HCT116 (cell line): Measurements from ENCODE around the gene CDA. TPM values are rescaled to one million over a fixed set of nuclear protein-coding genes. Genes with fewer than 3 reads are reported as not detected.

Source experiments
- ATAC-seq: fragments of 200-7000 bp; cut with Tn5 transposase; 2 replicates; pipeline ENCODE4 v1.9.1; 2020; ENCODE audit warnings: mild to moderate bottlenecking, moderate library complexity
- BruUV-seq: library from RNA; stranded (reverse); fragments of 400-500 nt; replicated peaks from 2 replicates; lab custom pipeline; 2021; lab: Mats Ljungman, UMichigan
- CTCF ChIA-PET: fragments of 300-600 bp; sonication (Branson Sonifier 250); formaldehyde crosslinking; loops from one replicate; lab custom pipeline; 2021; ENCODE audit warnings: antibody characterized with exemption; lab: Charles Lee
- POLR2A ChIA-PET: fragments of 300-600, 350-600 bp; sonication (Branson Sonifier 250); formaldehyde crosslinking; loops from one replicate; lab custom pipeline; 2021; ENCODE audit warnings: antibody characterized with exemption; lab: Charles Lee
- RAD21 ChIA-PET, 2 experiments: fragments of 300-600 bp; sonication (Branson Sonifier 250); formaldehyde crosslinking; loops; one replicate each; lab custom pipeline; 2023; ENCODE audit warnings: low total read pairs in 2 of 2; ENCODE audit not compliant: uncharacterized antibody in 2 of 2, unreplicated experiment in 2 of 2, low non-redundant PET in 1 of 2; lab: Charles Lee
- DNase-seq: peaks from one replicate; pipeline ENCODE4 v3.0.0-alpha.2; 2010; ENCODE audit warnings: low read depth, low spot score
- H2AFZ ChIP-seq: fragments of 200-600 bp; shearing (Covaris generic), sonication (generic); 2 replicates; pipeline ENCODE4 v1.6.1; 2017; ENCODE audit warnings: low read depth, mixed run types, mixed read lengths, antibody characterized with exemption, low read length; ENCODE audit not compliant: poor library complexity, severe bottlenecking
- H3K27ac ChIP-seq: 2 replicates; pipeline ENCODE4 v1.5.1; 2012; ENCODE audit warnings: low read depth, low read length
- H3K27me3 ChIP-seq: fragments of 200-600 bp; sonication (generic); 2 replicates; pipeline ENCODE4 v1.6.1; 2016; ENCODE audit warnings: mixed run types, low read length, mixed read lengths; ENCODE audit not compliant: insufficient read depth
- H3K36me3 ChIP-seq, 2 experiments: fragments of 200-500 bp in 1 of 2; fragments of 200-600 bp in 1 of 2; sonication (Bioruptor generic) in 1 of 2; sonication (generic) in 1 of 2; 2 replicates each; pipeline versions ENCODE4 v1.5.1 to v1.6.1; 2014 to 2016; ENCODE audit warnings: low read length in 2 of 2, inconsistent platforms in 1 of 2, mixed read lengths in 1 of 2, mixed run types in 1 of 2; ENCODE audit not compliant: insufficient read depth in 2 of 2, control insufficient read depth in 1 of 2
- H3K4me1 ChIP-seq, 2 experiments: fragments of 200-600 bp in 1 of 2; sonication (generic) in 1 of 2; 2 replicates each; pipeline versions ENCODE4 v1.5.1 to v1.6.1; 2012 to 2017; ENCODE audit warnings: low read length in 2 of 2, inconsistent platforms in 1 of 2, mild to moderate bottlenecking in 1 of 2, mixed read lengths in 1 of 2, mixed run types in 1 of 2, moderate library complexity in 1 of 2; ENCODE audit not compliant: insufficient read depth in 2 of 2, control insufficient read depth in 1 of 2
- H3K4me2 ChIP-seq: fragments of 200-600 bp; sonication (generic); 2 replicates; pipeline ENCODE4 v1.6.1; 2017; ENCODE audit warnings: mixed run types, low read length, mixed read lengths
- H3K4me3 ChIP-seq, 2 experiments: fragments of 200-600 bp in 1 of 2; sonication (generic) in 1 of 2; replicated peaks in 1 of 2; 2 replicates each; pipeline ENCODE4 v1.5.1; 2011 to 2016; ENCODE audit warnings: low read length in 2 of 2, control low read depth in 1 of 2, low read depth in 1 of 2, mild to moderate bottlenecking in 1 of 2, mixed read lengths in 1 of 2, mixed run types in 1 of 2
- H3K79me2 ChIP-seq: fragments of 200-600 bp; sonication (generic); 2 replicates; pipeline ENCODE4 v1.6.1; 2017; ENCODE audit warnings: mild to moderate bottlenecking, mixed run types, low read length, moderate library complexity, mixed read lengths; ENCODE audit not compliant: insufficient read depth
- H3K9ac ChIP-seq: fragments of 200-600 bp; sonication (generic); 2 replicates; pipeline ENCODE4 v1.6.1; 2016; ENCODE audit warnings: low read length, mixed read lengths
- H3K9me2 ChIP-seq: fragments of 200-600 bp; sonication (generic), shearing (Covaris generic); 2 replicates; pipeline ENCODE4 v1.6.1; 2017; ENCODE audit warnings: mixed run types, mild to moderate bottlenecking, moderate library complexity; ENCODE audit not compliant: insufficient read depth
- H3K9me3 ChIP-seq, 2 experiments: fragments of 200-500 bp in 1 of 2; fragments of 200-600 bp in 1 of 2; sonication (Bioruptor generic) in 1 of 2; sonication (generic) in 1 of 2; 2 replicates each; pipeline ENCODE4 v1.6.1; 2014 to 2017; ENCODE audit warnings: low read length in 2 of 2, mixed read lengths in 2 of 2, inconsistent platforms in 1 of 2, low read depth in 1 of 2, mild to moderate bottlenecking in 1 of 2, mixed run types in 1 of 2, moderate library complexity in 1 of 2; ENCODE audit not compliant: control insufficient read depth in 1 of 2, insufficient read depth in 1 of 2
- H4K20me1 ChIP-seq: fragments of 200-600 bp; sonication (generic), shearing (Covaris generic); 2 replicates; pipeline ENCODE4 v1.6.1; 2017; ENCODE audit warnings: mixed run types, mild to moderate bottlenecking, moderate library complexity; ENCODE audit not compliant: insufficient read depth
- ATF3 ChIP-seq: IDR thresholded peaks from 2 replicates; pipeline ENCODE4 v1.6.1; 2012
- EGR1 ChIP-seq: IDR thresholded peaks from 2 replicates; pipeline ENCODE4 v1.6.1; 2012; ENCODE audit warnings: low read depth
- ELF1 ChIP-seq: IDR thresholded peaks from 2 replicates; pipeline ENCODE4 v1.6.1; 2012; ENCODE audit warnings: low read depth, borderline replicate concordance
- EZH2 ChIP-seq: fragments of 200-600 bp; sonication (generic); IDR thresholded peaks from 2 replicates; pipeline ENCODE4 v1.6.1; 2017; ENCODE audit warnings: antibody characterized with exemption, mixed run types
- JUND ChIP-seq: IDR thresholded peaks from 2 replicates; pipeline ENCODE4 v1.6.1; 2012
- SIN3A ChIP-seq: IDR thresholded peaks from 2 replicates; pipeline ENCODE4 v1.6.1; 2012; ENCODE audit warnings: low read depth
- SP1 ChIP-seq: IDR thresholded peaks from 2 replicates; pipeline ENCODE4 v1.6.1; 2012; ENCODE audit warnings: low read depth
- TCF7L2 ChIP-seq: IDR thresholded peaks from 2 replicates; pipeline ENCODE4 v1.7.0; 2011; ENCODE audit warnings: borderline replicate concordance, inconsistent platforms; ENCODE audit not compliant: insufficient read depth, insufficient read length; ENCODE audit errors: extremely low read depth
- intact Hi-C: fragments of 100-400 bp; cut with micrococcal nuclease; formaldehyde crosslinking; loops from 2 replicates; pipeline ENCODE4 v1.10.0; 2022
- total RNA-seq: library from RNA; stranded (reverse); gene quantifications from one replicate; pipeline ENCODE4 v1.2.1, GENCODE V29; 2021; ENCODE audit not compliant: unreplicated experiment

The CDA gene
- total RNA-seq, 1 experiment from 2014 or later, result 28.6 TPM

- TF ChIP-seq SIN3A, result no peak
- no peak for TF ChIP-seq TCF7L2
- no peak for TF ChIP-seq EZH2
- TF ChIP-seq EGR1, result no peak
- no peak for TF ChIP-seq ELF1
- TF ChIP-seq ATF3, result no peak
- TF ChIP-seq JUND, result no peak
- no peak for TF ChIP-seq SP1
- RAD21 ChIA-PET, result interaction anchor here in 1 of 2 experiments (0.6 kb wide), 1 partner anchor 146 kb away, joined by 6 read pairs; no protein-coding TSS in a partner anchor
- intact Hi-C loops, result no loop called here
- CTCF ChIA-PET, result interaction anchor here (1.1 kb wide), 1 partner anchor 12 kb away, joined by 3 read pairs; no protein-coding TSS in a partner anchor
- H3K79me2 ChIP-seq, result no peaks in the 10 kb centered on the region
- no peak overlapping the region for H2AFZ ChIP-seq
- no peak overlapping the region for H3K9ac ChIP-seq
- no TSS peak for BruUV-seq
- H3K27ac ChIP-seq, result no peak overlapping the region
- H3K9me3 ChIP-seq, result no peaks in the 10 kb centered on the region
- H3K4me1 ChIP-seq, result peaks cover 2 to 9% of the 10 kb centered on the region in 2 experiments; a peak in 1 of 4 replicates
- H3K4me2 ChIP-seq, result peak overlapping the region; percentile 8; the same call in 1 of the 2 replicates
- no peaks in the 10 kb centered on the region for H3K27me3 ChIP-seq
- H3K9me2 ChIP-seq, result no peaks in the 10 kb centered on the region
- POLR2A ChIA-PET, result interaction anchor here (0.6 kb wide), 1 partner anchor 336 kb away, joined by 3 read pairs; no protein-coding TSS in a partner anchor
- no peaks in the 10 kb centered on the region for H4K20me1 ChIP-seq
- peak; percentile 29 for DNase-seq
- H3K4me3 ChIP-seq, result no peak overlapping the region
- no peaks in the 10 kb centered on the region for H3K36me3 ChIP-seq
- ATAC-seq, result peak; percentile 74
These were observed 77.9 kb downstream of the CDA start for GRCh38 chr1:20666804-20667203.

Other genes starting within 250 kb of the CDA start
- gene CAMK2N1, start 102.9 kb upstream of the CDA start, total RNA-seq, result 20.5 TPM
- 24.7 TPM for gene MUL1, start 80.9 kb upstream of the CDA start, total RNA-seq
- not detected for gene FAM43B, start 36.5 kb upstream of the CDA start, total RNA-seq
- gene PINK1, start 44.4 kb downstream of the CDA start, total RNA-seq, result 29.4 TPM
- gene DDOST, start 72.3 kb downstream of the CDA start, total RNA-seq, result 387 TPM
- 2.4 TPM for gene KIF17, start 128.9 kb downstream of the CDA start, total RNA-seq
- gene SH2D5, start 143.6 kb downstream of the CDA start, total RNA-seq, result 10.4 TPM
- gene HP1BP3, start 198.2 kb downstream of the CDA start, total RNA-seq, result 207 TPM